ENCODE data around the gene TSPEAR.

The TSPEAR gene

DNA sequence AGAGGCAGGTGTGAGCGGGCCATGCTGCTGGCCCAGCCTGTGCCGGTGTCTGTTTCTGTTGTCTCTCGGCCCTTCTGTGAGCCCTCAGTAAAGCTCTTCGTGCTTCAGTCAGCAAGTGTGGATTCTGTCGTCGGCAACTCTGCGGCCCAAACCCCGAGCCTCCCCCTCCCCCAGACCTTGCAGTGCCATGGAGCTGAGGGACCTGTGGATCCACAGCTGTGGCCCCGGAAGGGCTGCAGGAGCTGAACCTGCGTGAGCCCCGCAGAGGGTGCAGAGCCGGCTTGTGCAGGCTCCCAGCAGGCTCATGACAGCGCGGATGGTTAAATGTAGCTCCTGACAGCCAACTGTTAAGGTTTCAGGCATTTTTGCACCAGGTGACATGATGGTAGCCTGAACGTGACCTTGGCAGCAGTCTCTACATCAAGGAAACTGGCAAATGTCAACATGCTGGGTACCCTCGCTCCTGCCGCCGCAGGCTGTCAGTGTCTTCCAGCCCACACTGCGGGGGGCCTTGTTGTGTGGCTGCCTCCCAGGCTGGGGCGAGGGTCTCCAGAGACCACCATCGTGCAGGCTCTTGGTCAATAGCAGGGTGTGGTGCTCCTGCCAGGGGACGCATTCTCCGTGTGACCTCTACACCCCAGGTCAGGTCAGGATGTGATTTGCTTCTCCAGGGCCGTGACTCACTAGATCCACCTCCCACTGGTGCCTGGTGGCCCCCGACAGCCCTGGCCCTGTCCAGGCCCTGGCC, 249.1 kb downstream of the TSPEAR start:
- DNase-seq (ENCODE audit: low read depth in 2 of 2): no peak

- DNase-seq (ENCODE audit: low read depth in 2 of 2): no peak
Observed at GRCh38 chr21:44461464-44462001, 249.8 kb downstream of the TSPEAR start.

- no peak for DNase-seq (ENCODE audit: low read depth in 2 of 2)
Observed at GRCh38 chr21:44461005-44461404, 250.4 kb downstream of the TSPEAR start.

- no peak for DNase-seq (ENCODE audit: low read depth in 2 of 2)
Observed at GRCh38 chr21:44460441-44460755, 251.0 kb downstream of the TSPEAR start.

DNA sequence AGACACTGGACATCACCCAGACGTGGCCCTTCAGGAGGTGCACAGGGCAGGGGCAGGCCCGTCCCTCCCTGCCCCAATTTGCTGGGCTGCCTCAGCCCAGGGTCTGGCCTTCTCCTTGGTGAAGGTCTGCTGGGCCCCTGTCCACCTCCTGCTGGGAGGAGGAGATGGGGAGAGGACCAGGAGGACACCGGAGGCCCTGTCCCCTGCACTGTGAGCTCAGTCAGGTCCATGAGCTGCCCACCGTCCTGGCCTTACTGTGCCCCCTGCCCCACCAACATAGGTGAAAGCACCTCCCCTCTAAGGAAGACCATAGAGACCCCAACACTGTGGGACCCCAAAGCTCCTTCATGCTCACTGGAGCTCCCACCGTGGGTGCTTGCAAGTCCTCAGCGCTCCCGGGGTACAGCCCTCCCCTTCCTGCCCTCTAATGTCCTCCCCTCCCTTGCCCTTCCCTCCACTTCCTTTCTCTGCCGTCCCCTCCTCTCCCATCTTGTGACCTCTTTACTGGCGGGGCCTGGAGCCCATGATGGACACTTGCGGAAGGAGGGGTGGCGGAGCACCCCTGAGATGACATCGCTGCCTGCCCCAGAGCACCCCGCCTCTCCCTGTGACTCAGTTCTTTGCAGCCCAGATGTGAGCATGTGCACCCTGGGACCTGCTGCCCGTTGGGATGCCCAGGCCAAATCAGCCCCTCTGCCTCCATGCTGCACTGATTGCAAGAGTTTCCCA, 251.5 kb downstream of the TSPEAR start:
- DNase-seq (ENCODE audit: low read depth in 2 of 2): no peak

GRCh38 chr21:44458971-44459711, 252.2 kb downstream of the TSPEAR start:
- DNase-seq (ENCODE audit: low read depth in 2 of 2): no peak

DNA sequence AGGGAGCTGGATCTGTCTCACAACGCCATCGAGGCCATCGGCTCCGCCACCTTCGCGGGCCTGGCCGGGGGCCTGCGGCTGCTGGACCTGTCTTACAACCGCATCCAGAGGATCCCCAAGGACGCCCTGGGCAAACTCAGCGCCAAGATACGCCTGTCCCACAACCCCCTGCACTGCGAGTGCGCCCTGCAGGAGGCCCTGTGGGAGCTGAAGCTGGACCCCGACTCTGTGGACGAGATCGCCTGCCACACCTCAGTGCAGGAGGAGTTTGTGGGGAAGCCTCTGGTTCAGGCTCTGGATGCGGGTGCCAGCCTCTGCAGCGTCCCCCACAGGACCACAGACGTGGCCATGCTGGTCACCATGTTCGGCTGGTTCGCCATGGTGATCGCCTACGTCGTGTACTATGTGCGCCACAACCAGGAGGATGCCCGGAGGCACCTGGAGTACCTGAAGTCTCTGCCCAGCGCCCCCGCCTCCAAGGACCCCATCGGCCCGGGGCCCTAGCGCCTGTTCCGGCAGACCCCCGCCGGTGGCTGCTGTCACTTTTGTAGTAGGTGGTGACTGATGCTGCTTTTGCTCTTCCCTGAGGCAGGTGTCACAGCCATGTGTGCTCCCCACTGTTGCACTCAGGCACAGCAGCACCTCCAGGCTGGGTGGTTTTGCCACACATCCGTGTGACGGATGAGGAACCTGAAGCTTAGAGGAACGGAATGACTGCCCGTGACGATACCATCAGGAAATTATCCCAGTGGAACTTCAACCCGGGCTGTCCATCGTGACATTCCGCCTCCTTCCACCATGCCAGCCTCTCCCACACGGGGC, 254.2 kb downstream of the TSPEAR start:
- no peak for DNase-seq (ENCODE audit: low read depth in 2 of 2)

DNA sequence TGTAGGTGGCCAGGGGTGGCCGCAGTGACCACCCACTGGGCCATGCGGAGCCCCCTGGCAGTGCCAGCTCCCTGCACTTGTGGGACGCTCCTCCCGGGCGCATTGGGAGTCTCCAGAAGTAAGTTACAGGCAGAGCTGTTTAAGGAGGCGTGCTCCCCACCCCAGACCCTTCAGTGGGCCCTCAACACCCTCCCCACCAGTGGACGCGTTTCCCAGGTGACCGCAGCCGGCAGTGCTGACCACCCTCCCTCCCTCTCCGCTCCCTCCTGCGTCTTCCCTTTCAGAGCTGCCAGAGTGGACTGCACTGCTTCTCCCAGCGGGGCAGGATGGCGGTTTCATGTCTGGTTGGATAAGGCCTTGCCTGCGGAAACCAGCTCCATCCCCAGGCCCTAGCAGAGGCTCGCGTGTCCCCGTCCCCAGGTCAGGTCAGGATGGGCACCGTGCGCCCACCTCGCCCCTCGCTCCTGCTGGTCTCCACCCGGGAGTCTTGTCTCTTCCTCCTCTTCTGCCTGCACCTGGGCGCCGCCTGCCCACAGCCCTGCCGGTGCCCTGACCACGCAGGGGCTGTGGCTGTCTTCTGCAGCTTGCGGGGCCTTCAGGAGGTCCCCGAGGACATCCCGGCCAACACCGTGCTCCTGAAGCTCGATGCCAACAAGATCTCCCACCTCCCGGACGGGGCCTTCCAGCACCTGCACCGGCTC, 255.0 kb downstream of the TSPEAR start:
- DNase-seq (ENCODE audit: low read depth in 2 of 2): no peak

GRCh38 chr21:44455524-44456213, 255.7 kb downstream of the TSPEAR start:
- DNase-seq (ENCODE audit: low read depth in 2 of 2): peak; percentile 13

DNA sequence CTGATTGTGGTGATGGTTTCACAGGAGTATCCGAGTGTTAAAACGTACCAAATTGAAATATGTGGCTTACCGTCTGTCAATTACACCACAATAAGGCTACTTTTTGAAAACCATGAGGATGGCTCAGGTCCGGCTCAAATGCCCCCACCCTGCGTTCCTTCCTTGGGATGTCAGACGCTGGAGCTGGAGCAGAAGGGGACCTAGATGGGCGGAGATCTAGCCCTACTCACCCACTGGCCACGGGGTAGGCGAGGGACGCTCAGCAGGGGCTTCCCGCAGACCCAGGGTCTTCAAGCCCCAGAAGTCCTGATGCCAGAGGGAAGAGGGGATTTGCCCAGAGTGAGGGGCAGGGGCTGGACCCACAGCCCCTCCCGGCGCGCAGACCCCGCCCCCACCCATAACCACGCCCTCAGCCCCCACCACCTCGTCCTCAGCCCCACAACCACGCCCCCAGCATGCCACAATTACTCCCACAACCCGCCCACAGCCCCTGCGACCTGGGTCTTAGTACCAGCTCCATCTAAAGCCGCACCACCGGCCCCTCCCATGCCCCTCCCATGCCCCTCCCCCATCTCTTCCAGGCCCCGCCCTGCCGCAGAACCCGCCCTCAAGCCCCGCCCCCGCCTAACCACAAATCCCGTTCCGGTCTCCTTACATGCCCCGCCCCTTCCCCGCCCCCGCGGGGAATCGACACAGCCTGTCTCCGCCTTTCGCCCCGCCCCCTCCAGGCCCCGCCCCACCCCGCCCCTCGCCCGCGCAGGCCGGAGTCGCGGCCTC, 256.4 kb downstream of the TSPEAR start, which contains the start of gene LRRC3:
TSS of gene LRRC3 (plus strand) at position 764 of the 777 bp plus-strand sequence. CDS start 1,135 bp downstream, outside the sequence.
- peak; percentile 81 to 85 for DNase-seq (ENCODE audit: low read depth in 2 of 2)

GRCh38 chr21:44454058-44454457, 257.3 kb downstream of the TSPEAR start:
- DNase-seq (ENCODE audit: low read depth in 2 of 2): no peak

DNA sequence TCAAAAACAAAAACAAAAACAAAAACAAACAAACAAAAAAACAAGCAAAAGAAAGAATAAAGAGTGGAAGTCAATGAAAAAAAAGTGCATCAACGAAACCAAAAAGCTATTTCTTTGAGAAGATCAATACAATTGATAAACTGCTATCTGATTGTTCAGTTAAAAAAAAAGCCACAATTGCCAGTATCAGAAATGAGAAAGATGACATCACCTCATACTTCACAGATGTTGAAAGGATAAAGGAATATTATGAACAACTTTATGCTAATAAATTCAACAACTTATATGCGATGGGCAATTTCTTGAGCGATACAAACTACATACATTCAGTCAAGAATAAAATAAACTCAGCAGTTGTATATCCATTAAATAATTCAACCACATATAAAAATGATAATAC, 258.3 kb downstream of the TSPEAR start:
- no peak for DNase-seq (ENCODE audit: low read depth in 2 of 2)

DNA sequence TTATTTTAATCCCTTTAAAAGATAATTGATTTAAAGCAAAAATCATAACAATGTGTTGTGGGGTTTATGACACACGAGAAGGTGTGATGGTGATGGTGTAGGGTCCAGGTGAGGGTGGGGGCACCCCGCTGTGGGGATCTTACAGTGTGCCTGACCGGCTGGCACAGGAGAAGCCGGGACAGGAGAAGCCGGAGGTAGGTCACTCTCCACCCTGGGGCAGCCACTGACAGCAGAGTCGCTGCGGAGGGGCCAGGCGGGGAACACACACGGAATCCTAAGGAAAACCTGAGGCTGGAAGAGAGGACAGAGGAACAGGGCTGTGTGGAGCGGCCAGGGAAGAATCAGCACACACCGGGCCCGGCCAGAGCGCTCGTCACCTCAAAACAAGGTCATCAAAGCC, 260.4 kb downstream of the TSPEAR start:
- no peak for DNase-seq (ENCODE audit: low read depth in 2 of 2)

DNA sequence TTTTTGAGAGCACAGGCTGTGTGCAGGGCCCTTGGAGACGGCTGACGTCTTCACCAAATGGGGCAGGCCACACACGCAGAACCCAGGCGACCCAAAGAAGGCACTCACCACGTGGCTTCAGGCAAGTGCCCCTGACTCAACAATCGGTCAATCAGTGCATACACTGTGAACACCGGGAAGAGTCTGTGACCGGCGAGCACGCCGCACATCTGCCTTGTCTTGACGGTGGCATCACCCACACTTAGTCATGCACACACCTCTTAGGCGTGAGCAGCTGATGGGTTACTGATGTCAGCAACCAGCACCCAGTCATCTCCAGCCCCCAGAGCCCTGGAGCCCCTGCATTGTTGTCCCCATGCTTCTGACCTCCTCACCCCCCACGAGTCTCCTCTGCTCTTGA, 261.0 kb downstream of the TSPEAR start:
- DNase-seq (ENCODE audit: low read depth in 2 of 2): no peak

DNA sequence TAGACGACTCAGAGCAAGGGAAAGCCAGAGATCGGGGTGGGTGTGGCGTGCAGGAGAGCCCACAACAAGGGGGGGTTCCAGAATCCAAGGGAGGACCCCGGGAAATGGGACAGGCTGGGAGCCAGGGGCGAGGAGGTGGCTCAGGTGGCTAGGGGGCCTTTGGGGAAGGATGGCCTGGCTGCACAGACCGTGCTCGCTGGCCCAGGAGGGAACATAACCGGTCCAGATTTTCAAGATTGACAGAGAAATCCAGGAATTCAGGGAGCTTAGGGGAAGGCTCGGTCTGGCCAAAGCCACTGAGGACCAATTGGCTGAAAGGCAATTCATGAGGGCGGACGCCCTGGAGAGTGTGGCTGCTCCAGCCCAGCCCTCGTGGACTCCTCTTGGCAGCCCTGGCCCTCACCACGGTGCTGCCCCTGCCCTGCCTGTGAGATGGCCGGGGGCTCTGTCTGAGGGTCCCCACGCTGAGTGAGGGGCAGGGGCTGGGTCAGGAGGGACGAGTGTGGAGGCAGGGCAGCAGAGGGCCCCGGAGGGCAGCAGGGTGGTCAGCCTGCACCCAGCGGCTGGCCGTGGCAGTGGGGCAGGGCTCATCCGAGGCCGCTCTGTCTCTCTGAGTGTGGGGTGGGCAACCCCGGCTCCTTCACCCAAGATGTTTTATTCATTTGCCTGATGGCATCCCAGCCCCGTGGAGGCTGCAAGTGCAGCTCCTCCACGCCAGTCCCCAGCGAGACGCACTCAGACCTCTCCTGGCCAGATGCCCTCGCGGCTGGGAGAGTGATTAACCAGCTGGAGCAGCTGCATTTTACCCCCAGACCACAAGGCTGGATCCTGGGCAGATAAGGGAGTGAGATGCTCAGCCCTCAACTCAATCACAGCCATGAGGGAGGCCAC, 261.7 kb downstream of the TSPEAR start:
- no peak for DNase-seq (ENCODE audit: low read depth in 2 of 2)

GRCh38 chr21:44448651-44449131, 262.7 kb downstream of the TSPEAR start:
- no peak for DNase-seq (ENCODE audit: low read depth in 2 of 2)

All from stimulated activated CD4-positive, alpha-beta T cell treated with anti-CD3 and anti-CD28 coated beads, Interleukin-4, amount 100 ng/mL, for 48 hours (primary cell).